LNCaP clone FGC (cell line): ENCODE data around the gene DMRTA2.

Experiments
- DNase-seq: peaks from one replicate; pipeline ENCODE4 v3.0.0-alpha.2; 2011; ENCODE audit warnings: low read depth
- H3K4me3 ChIP-seq: 2 replicates; pipeline ENCODE4 v1.5.1; 2011; ENCODE audit warnings: mild to moderate bottlenecking, low read depth, low read length, control low read depth
- CTCF ChIP-seq: IDR thresholded peaks from 2 replicates; pipeline ENCODE4 v1.5.1; 2012; ENCODE audit warnings: mild to moderate bottlenecking; ENCODE audit not compliant: control insufficient read depth, insufficient read depth; ENCODE audit errors: extremely low read depth

The DMRTA2 gene

GRCh38 chr1:50450861-50451653, 27.8 kb upstream of the DMRTA2 start:
- TF ChIP-seq CTCF: no peak
- DNase-seq: no peak
- no peak overlapping the region for H3K4me3 ChIP-seq

- no peak overlapping the region for H3K4me3 ChIP-seq
- no peak for TF ChIP-seq CTCF
- DNase-seq: no peak
Observed at GRCh38 chr1:50447961-50448360, 24.7 kb upstream of the DMRTA2 start.

GRCh38 chr1:50441183-50441582, 17.9 kb upstream of the DMRTA2 start:
- TF ChIP-seq CTCF: no peak
- H3K4me3 ChIP-seq: no peak overlapping the region
- DNase-seq: no peak

GRCh38 chr1:50438945-50439344, 15.7 kb upstream of the DMRTA2 start:
- no peak for TF ChIP-seq CTCF
- no peak for DNase-seq
- H3K4me3 ChIP-seq: no peak overlapping the region

- H3K4me3 ChIP-seq: no peak overlapping the region
- DNase-seq: no peak
- no peak for TF ChIP-seq CTCF
Observed at GRCh38 chr1:50436489-50436888, 13.2 kb upstream of the DMRTA2 start.

GRCh38 chr1:50430010-50430405, 6.8 kb upstream of the DMRTA2 start:
- DNase-seq: no peak
- no peak for TF ChIP-seq CTCF
- no peak overlapping the region for H3K4me3 ChIP-seq
